Left ventricle myocardium inferior (tissue), 1 donor: ENCODE results near the gene HAND1. TPM values are rescaled to one million over a fixed set of nuclear protein-coding genes. Genes with fewer than 3 reads are reported as not detected.

Experiments used
- DNase-seq: peaks from one replicate; pipeline ENCODE4 v3.0.0-alpha.2; 2020
- H3K27ac ChIP-seq: fragments of 200-600 bp; replicated peaks from 2 replicates; pipeline ENCODE4 v1.8.0; 2021
- H3K27me3 ChIP-seq: fragments of 200-600 bp; 2 replicates; pipeline ENCODE4 v1.8.0; 2021; ENCODE audit warnings: low read depth
- H3K36me3 ChIP-seq: fragments of 200-600 bp; 2 replicates; pipeline ENCODE4 v1.8.0; 2021
- H3K4me1 ChIP-seq: fragments of 200-600 bp; 2 replicates; pipeline ENCODE4 v1.8.0; 2021
- H3K4me3 ChIP-seq: fragments of 200-600 bp; 2 replicates; pipeline ENCODE4 v1.8.0; 2021; ENCODE audit warnings: mild to moderate bottlenecking, moderate library complexity
- H3K9me3 ChIP-seq: fragments of 200-600 bp; replicated peaks from 2 replicates; pipeline ENCODE4 v1.8.0; 2021
- intact Hi-C: fragments of 100-400 bp; cut with micrococcal nuclease; formaldehyde crosslinking; loops from one replicate; pipeline ENCODE4 v1.11.0; 2022
- total RNA-seq: library from RNA; stranded (reverse); fragmentation: NEBNext Ultra II Directional; extraction: Animal tissue kit (Norgen Biotek cat#: 25700); gene quantifications from one replicate; pipeline ENCODE4 v1.2.1, GENCODE V29; 2021
- TF ChIP-seq, protein P1 (sequence below): fragments of 200-600 bp; IDR thresholded peaks from 2 replicates; pipeline ENCODE4 v1.8.0; 2021; ENCODE audit warnings: antibody characterized with exemption, mild to moderate bottlenecking, borderline replicate concordance
- donor health status: DM: no; HTN: yes; CAD: no; lungs with severe emphysema.

Gene HAND1
- total RNA-seq, 1 donor from 2014 or later = 26.2 TPM

DNA sequence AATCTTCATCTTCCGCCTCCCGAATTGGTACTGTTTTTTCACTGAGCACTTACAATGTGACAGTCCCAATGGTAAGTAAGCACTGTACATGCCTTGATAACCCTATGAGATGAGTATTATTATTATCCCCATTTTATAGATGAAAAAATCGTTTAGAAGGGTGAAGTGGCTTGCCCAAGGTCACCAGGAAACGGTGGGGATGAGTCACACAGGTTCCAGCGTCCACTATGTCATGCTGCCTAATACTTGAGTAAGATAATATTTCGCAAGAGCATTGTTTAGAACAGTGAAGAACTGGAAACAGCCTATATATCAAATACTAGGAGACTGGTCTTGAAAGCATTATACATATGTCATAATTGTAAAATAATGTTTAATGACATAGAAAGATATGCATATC, 12.9 kb downstream of the HAND1 start:
- Histone ChIP-seq H3K27ac (no peak overlapping the region), H3K4me3 (no peak overlapping the region), H3K27me3 (peaks cover 27% of the 10 kb centered on the region), H3K4me1 (peaks cover under 1% of the 10 kb centered on the region), H3K9me3 (no peaks in the 10 kb centered on the region), H3K36me3 (no peaks in the 10 kb centered on the region)
- DNase-seq = no peak
- intact Hi-C loops = loop anchor here (5.0 kb wide), 1 partner anchor 142 kb away; no protein-coding TSS in a partner anchor
- TF ChIP-seq, protein P1, sequence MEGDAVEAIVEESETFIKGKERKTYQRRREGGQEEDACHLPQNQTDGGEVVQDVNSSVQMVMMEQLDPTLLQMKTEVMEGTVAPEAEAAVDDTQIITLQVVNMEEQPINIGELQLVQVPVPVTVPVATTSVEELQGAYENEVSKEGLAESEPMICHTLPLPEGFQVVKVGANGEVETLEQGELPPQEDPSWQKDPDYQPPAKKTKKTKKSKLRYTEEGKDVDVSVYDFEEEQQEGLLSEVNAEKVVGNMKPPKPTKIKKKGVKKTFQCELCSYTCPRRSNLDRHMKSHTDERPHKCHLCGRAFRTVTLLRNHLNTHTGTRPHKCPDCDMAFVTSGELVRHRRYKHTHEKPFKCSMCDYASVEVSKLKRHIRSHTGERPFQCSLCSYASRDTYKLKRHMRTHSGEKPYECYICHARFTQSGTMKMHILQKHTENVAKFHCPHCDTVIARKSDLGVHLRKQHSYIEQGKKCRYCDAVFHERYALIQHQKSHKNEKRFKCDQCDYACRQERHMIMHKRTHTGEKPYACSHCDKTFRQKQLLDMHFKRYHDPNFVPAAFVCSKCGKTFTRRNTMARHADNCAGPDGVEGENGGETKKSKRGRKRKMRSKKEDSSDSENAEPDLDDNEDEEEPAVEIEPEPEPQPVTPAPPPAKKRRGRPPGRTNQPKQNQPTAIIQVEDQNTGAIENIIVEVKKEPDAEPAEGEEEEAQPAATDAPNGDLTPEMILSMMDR = no peak

DNA sequence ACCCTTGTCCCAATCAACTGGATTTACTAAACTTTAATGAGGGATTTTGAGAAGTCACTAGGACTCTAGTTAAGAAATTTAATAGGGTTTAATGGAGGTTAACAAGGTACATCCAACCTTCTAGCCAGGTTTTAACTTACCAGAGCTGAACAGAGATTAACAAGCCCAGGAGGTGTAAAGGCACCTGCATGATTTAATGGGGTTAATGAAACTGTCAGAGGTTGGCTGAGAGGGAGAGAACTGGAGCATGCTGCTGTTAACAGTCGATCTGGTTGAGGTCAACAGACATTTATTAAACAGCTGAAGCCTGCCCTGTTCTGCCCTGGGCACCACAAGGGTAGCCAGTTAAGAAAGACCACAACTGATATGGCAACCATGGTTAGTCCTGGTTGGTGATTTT, 13.6 kb downstream of the HAND1 start:
- peaks cover 20% of the 10 kb centered on the region for H3K27me3 ChIP-seq
- no peaks in the 10 kb centered on the region for H3K9me3 ChIP-seq
- H3K4me1 ChIP-seq = peaks cover 8% of the 10 kb centered on the region
- H3K4me3 ChIP-seq = no peak overlapping the region
- intact Hi-C loops = no loop called here
- no peak for DNase-seq
- TF ChIP-seq, protein P1 = no peak
- H3K36me3 ChIP-seq = no peaks in the 10 kb centered on the region
- H3K27ac ChIP-seq = no peak overlapping the region

DNA sequence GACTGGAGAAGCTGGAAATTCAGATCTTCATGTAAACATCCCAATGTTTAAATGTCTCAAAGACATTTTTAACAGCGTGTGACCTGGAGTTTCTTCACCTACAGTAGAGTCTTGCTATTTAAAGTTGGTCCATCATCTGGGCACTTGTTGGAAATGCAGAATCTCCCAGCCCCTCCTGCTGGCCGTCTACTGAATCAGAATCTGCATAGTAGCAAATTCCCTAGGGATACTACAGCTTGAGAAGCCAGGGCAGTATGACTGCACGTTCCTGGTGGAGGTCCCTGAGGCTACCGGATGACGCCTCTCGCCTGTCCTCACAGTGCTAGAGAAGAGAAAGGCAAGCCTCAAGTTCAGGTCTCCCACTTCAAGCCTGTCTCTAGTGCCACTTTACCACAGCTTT, 16.5 kb downstream of the HAND1 start:
- intact Hi-C loops = no loop called here
- Histone ChIP-seq H3K36me3 (peaks cover 18% of the 10 kb centered on the region), H3K9me3 (no peaks in the 10 kb centered on the region), H3K4me1 (peaks cover 20% of the 10 kb centered on the region), H3K27ac (no peak overlapping the region), H3K27me3 (peaks cover under 1% of the 10 kb centered on the region), H3K4me3 (no peak overlapping the region)
- no peak for DNase-seq
- TF ChIP-seq, protein P1 = peak; percentile 30

DNA sequence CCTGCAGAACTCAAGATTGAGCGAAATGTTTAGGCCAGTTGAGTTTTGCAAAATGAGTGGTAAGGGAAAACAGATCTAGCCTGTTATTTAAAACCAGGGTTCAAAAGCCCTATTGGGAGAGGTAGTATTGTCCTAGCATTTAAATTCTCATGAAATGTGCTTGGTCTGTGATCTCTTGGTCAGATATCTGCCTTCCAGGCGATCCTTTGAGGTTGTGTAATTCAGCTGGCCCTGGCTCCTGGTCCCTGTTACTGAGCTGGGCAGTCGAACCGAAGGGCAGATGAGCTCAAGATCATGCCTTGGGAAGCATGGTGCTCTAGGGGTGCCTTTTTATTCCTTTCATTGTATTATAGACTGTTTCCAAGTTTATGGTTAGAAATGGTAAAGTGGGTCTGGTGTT, 17.9 kb downstream of the HAND1 start:
- TF ChIP-seq, protein P1 = no peak
- Histone ChIP-seq H3K27me3 (no peaks in the 10 kb centered on the region), H3K36me3 (peaks cover 31% of the 10 kb centered on the region)

DNA sequence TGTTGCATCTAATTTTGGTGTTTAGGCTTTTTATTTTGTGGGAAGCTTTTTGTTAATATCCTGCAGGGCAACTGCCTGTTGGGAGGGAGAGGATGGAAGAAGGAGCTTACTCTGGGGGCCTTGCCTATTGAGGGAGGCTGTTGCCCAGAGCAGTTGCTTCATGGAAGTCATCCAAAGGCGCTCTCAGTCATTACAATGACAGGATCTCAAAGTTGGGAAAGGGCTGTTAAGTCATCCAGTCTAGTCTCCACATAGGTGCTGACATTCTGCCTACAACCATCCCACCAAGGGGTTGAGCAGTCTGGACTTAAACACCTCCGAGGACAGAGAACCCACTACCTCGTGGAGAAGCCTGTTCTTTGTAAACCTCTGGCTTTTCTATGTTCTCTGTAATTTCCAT, 19.0 kb downstream of the HAND1 start:
- no peak for DNase-seq
- Histone ChIP-seq H3K4me1 (peaks cover 20% of the 10 kb centered on the region), H3K27ac (no peak overlapping the region), H3K4me3 (no peak overlapping the region), H3K27me3 (no peaks in the 10 kb centered on the region), H3K9me3 (no peaks in the 10 kb centered on the region), H3K36me3 (peaks cover 43% of the 10 kb centered on the region)
- TF ChIP-seq, protein P1 = no peak
- intact Hi-C loops = no loop called here

More for the DNA sequence above, 17.9 kb downstream of the HAND1 start:
- H3K4me1 ChIP-seq = peaks cover 20% of the 10 kb centered on the region
- intact Hi-C loops = no loop called here
- no peak overlapping the region for H3K4me3 ChIP-seq
- no peak overlapping the region for H3K27ac ChIP-seq
- H3K9me3 ChIP-seq = no peaks in the 10 kb centered on the region
- DNase-seq = no peak

DNA sequence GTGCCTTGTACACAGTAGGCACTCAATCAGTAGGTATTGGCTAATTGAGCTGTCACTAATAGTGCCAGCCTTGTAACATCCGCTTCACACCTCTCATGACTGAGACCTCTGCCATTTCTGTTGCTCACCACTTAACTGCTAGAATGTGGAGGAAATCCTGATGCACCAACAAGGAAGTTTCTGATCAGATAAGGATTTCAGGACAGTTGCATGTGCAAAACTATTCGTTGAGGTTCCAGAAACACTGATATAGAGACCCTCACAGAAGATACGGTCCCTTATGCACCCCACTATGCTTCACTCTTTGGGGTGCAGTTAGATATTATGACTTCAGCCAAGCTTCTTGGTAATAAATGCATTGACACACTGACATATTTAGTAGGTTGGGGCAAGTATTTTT, 21.5 kb downstream of the HAND1 start:
- peaks cover 68% of the 10 kb centered on the region for H3K36me3 ChIP-seq
- intact Hi-C loops = no loop called here

More for the DNA sequence above, 21.5 kb downstream of the HAND1 start:
- H3K4me3 ChIP-seq = no peak overlapping the region
- no peak for DNase-seq
- no peak overlapping the region for H3K27ac ChIP-seq
- TF ChIP-seq, protein P1 = no peak
- no peaks in the 10 kb centered on the region for H3K27me3 ChIP-seq
- peaks cover 20% of the 10 kb centered on the region for H3K4me1 ChIP-seq
- H3K9me3 ChIP-seq = no peaks in the 10 kb centered on the region
